ENCODE results near the gene ETNK2.

- TF ChIP-seq CTCF (IDR thresholded peaks at IDR 0.05), result no peak
- TF ChIP-seq POLR2A (IDR thresholded peaks at IDR 0.05), result no peak
- TF ChIP-seq POLR2AphosphoS5 (IDR thresholded peaks at IDR 0.05), result no peak
Observed at GRCh38 chr1:204107892-204108291, 44.0 kb downstream of the ETNK2 start.
